Erythroblast (primary cell): ENCODE measurements around the gene USP5.

ENCODE experiments used
- DNase-seq, 2 experiments: peaks; one replicate each; lab custom pipeline; 2025; lab: John Stamatoyannopoulos, UW
- GATA1 ChIP-seq: IDR thresholded peaks from 2 replicates; pipeline ENCODE4 v1.6.1; 2011; ENCODE audit warnings: low read depth, mild to moderate bottlenecking, control low read depth, low read length, moderate library complexity
- POLR2A ChIP-seq: IDR thresholded peaks from 2 replicates; pipeline ENCODE4 v1.6.1; 2011; ENCODE audit warnings: mild to moderate bottlenecking, low read length

Gene USP5

GRCh38 chr12:6822426-6823135, 29.4 kb upstream of the USP5 start:
- TF ChIP-seq GATA1 (no peak), POLR2A (no peak)
- no peak for DNase-seq

GRCh38 chr12:6823182-6824084, 28.5 kb upstream of the USP5 start:
- DNase-seq: no peak
- TF ChIP-seq GATA1 (no peak), POLR2A (no peak)

DNA sequence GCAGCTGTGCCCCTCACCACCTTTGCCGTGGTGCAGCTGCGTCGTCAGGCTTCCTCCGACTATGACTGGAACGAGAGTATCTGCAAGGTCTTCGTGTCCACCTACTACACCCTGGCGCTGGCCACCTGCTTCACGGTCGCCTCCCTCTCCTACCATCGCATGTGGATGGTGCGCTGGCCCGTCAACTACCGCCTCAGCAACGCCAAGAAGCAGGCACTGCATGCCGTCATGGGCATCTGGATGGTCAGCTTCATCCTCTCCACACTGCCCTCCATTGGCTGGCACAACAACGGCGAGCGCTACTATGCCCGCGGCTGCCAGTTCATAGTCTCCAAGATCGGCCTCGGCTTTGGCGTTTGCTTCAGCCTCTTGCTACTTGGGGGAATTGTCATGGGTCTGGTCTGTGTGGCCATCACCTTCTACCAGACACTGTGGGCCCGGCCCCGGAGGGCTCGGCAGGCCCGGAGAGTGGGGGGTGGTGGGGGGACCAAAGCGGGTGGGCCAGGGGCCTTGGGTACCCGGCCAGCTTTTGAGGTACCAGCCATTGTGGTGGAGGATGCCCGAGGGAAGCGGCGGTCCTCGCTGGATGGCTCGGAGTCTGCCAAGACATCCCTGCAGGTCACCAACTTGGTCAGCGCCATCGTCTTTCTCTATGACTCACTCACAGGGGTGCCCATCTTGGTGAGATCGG, 27.7 kb upstream of the USP5 start:
- no peak for TF ChIP-seq POLR2A
- TF ChIP-seq GATA1: no peak
- DNase-seq: no peak

DNA sequence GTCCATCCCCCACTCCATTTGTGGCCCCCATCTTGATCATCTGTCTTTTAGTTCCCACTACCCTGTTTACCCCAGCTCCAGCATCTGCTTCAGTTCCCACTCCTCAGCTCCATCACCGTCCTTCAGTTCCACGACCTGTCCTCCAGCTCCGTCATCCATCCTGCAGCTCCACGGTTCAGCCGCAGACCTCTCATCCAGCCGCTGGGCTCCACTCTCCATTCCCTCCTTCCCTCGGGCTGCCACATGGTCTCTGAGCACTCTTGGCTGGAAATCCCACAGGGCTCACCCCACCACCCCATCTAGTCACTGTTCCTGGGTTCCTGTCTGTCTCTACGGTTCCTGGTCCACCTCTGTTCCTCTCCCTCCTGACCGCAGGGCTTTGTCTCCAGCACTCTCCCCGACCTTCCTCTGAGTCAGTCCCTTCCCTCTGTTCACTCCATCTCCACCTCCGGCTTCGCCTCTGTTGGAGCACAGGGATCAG, 27.0 kb upstream of the USP5 start:
- no peak for DNase-seq
- TF ChIP-seq POLR2A (no peak), GATA1 (no peak)

GRCh38 chr12:6825398-6826124, 26.4 kb upstream of the USP5 start:
- no peak for TF ChIP-seq GATA1
- TF ChIP-seq POLR2A: no peak
- peak; percentile 71 to 86 for DNase-seq

- TF ChIP-seq GATA1 (no peak), POLR2A (no peak)
- DNase-seq: no peak
These were observed 25.7 kb upstream of the USP5 start for GRCh38 chr12:6826125-6826733.

- TF ChIP-seq GATA1: no peak
- TF ChIP-seq POLR2A: no peak
- DNase-seq: no peak
These were observed 25.1 kb upstream of the USP5 start for GRCh38 chr12:6826734-6827436.

- DNase-seq: no peak
- TF ChIP-seq GATA1 (no peak), POLR2A (no peak)
These were observed 24.5 kb upstream of the USP5 start for GRCh38 chr12:6827437-6827911.

DNA sequence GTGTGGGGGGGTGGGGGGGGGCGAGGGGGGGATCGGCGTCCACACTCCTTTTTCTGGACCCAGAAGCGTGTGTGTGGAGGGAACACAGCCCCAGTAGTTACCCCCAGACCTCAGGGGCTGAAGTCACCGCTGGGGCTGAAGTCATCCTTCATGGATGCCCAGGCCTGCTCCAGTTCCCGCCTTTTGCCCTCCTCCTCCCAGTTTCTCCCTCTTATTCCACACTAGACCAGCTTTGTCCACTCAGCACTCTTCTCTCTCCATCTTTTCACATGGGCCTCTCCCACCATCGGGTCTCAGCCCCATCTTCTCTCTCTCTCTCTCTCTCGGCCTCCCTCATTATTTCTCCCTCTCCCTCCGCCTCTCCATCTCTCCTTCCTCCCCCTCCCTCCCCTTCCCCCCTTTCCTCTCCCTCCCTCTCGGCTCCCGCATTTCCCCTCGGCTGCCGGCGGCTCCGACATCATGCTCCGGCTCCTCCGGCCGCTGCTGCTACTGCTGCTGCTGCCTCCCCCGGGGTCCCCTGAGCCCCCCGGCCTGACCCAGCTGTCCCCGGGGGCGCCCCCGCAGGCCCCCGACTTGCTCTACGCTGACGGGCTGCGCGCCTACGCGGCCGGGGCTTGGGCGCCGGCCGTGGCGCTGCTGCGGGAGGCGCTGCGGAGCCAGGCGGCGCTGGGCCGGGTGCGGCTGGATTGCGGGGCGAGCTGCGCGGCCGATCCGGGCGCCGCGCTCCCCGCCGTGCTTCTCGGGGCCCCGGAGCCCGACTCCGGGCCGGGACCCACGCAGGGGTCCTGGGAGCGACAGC, 23.8 kb upstream of the USP5 start, which contains the start of gene P3H3:
P3H3 (plus strand) TSS at position 426 of the 799 bp plus-strand sequence; CDS start at position 460, 34 bp downstream.
- TF ChIP-seq GATA1: no peak
- no peak for TF ChIP-seq POLR2A
- DNase-seq: no peak

- no peak for DNase-seq
- TF ChIP-seq GATA1 (no peak), POLR2A (no peak)
These were observed 23.0 kb upstream of the USP5 start for GRCh38 chr12:6828781-6829535.
